GM21786 (cell line): ENCODE data around the gene FGF22.
"Not testable (repeated sequence)": the region's sequence is repeated elsewhere in the genome, so short reads cannot be mapped to it uniquely, and the experiment has no call there.

ENCODE experiments used
- ATAC-seq: cut with Tn5 transposase; IDR thresholded peaks from one replicate; pipeline ENCODE4 v1.9.1; 2021; ENCODE audit not compliant: unreplicated experiment

FGF22 gene

DNA sequence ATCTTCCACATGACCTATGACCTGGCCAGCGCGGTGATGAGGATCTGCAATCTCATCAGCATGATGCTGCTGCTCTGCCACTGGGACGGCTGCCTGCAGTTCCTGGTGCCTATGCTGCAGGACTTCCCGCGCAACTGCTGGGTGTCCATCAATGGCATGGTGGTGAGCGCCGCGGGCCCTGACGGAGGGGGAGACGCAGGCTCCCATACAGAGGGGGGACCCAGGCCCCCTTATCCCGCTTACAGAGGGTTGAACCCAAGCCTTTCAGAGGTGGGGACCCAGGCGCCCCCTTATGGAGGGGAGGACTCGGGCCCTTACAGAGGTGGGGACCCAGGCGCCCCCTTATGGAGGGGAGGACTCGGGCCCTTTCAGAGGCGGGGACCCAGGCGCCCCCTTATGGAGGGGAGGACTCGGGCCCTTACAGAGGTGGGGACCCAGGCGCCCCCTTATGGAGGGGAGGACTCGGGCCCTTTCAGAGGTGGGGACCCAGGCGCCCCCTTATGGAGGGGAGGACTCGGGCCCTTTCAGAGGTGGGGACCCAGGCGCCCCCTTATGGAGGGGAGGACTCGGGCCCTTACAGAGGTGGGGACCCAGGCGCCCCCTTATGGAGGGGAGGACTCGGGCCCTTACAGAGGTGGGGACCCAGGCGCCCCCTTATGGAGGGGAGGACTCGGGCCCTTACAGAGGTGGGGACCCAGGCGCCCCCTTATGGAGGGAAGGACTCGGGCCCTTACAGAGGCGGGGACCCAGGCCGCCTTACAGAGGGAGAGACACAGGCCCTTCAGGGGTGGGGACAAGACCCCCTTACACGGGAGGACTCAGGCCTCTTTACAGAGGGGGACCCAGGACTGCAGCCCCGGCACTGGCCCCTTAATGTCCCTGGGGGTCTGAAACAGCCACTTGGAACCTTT is 34.4 kb upstream of the FGF22 start:
- not testable (repeated sequence) for ATAC-seq

DNA sequence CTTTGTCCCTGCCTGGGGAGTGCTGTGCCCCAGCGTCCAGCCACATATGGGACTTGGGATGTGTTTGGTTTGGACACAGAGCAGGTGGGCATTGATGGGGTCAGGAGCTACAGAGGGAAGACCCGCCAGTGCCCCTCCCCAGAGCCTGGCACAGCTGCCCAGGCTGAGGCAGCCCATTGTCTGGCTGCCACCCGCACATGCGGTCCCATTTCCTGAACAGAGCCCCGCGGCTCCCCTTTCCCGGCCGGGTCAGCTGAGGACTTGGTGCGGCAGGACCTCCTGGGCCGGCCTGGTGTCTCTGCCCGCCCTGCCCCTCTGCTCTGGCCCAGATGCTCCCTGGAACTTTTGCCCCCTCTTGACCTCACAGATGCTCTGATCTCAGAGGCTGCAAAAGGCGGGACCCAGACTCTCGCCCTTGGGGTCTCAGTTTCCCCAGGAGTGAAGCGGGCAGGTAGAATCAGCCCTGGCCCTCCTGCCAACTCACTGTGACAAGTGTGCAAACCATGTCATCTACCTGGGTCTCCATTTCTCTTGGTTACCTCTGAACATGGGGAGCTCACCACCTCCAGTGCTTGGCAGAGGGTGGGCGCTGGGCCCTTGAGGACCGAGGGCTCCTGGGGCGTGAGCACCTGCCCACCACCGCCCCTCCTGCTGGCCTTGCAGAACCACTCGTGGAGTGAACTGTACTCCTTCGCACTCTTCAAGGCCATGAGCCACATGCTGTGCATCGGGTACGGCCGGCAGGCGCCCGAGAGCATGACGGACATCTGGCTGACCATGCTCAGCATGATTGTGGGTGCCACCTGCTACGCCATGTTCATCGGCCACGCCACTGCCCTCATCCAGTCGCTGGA is 32.2 kb upstream of the FGF22 start:
- no peak for ATAC-seq

DNA sequence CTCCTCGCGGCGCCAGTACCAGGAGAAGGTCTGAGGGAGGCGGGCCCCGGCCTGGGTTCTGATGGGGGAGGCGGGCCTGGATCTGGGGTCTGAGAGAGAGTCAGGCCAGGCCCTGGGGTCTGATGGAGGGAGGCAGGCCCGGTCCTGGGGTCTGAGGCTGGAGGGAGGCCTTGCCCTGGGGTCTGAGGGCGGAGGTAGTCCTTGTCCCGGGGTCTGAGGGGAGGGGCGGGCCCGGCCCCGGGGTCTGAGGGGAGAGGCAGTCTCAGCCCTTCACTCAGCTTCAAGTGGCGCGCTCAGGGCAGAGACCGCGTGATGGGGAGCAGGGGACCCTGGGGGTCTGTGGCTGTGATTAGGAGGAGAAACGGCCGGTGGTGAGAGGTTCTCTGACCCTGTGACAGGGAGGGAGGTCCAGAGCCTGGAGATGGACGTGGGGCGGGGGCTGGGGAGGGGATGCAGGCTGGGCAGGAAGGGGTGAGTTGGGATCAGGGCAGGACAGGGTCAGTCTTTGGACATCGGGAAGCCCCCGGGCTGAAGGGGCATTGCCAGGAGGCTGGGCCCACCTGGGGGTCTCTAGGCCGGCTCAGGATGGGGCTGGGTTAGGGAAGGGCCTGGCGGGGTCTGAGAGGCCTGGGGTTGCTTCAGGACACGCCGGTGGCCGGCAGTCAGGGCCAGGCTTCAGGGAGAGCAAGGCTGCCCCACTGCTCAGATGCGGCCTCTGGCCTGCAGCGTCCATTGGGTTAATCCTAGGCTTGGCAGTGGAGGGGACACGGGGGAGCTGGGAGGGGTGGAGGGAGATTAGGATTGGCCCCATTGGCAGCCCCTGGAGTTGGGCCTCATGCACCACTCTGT is 31.3 kb upstream of the FGF22 start:
- ATAC-seq = no peak

DNA sequence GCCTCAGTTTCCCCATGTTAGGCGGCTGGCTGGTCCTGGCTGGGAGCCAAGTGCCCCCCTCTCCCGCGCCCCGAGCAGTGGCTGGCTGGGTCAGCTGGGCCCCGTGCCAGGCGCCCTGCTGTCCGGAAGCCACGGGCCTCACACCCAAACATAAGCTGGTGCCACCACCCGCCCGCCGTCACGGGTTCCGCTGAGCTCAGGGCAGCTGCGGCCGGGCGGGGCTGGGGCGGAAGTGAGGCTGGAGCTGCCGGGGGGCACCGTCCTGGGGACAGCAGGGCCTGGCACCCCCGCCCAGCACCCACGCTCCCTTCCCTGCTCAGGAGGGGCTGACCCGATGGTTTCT is 30.7 kb upstream of the FGF22 start:
- no peak for ATAC-seq

DNA sequence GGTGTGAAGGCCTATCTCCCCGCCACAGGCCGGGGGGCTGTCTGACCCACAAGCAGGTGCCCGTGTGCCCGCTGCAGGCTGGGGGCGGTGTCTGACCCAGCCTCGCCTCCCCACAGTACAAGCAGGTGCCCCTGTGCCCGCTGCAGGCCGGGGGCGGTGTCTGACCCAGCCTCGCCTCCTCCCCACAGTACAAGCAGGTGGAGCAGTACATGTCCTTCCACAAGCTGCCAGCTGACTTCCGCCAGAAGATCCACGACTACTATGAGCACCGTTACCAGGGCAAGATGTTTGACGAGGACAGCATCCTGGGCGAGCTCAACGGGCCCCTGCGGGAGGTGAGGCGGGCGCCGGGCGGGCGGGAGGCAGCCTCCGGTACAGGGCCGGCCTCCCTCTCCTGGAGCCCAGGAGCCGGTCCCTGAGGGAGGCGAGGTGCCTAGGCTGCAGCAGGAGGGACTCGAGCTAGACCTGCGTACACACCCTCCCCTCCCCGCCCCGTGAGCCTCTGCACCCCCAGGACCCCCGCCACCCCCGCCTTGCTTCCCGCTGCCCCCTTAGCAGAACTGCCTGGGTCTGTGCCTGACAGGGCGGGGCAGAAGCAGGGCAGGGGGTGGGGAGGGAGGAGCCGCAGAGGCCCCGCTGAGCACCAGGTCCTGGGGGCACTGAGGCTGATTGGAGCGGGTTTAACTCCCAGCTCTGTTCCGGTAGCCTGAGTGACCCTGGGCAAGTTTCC is 29.4 kb upstream of the FGF22 start:
- no peak for ATAC-seq

DNA sequence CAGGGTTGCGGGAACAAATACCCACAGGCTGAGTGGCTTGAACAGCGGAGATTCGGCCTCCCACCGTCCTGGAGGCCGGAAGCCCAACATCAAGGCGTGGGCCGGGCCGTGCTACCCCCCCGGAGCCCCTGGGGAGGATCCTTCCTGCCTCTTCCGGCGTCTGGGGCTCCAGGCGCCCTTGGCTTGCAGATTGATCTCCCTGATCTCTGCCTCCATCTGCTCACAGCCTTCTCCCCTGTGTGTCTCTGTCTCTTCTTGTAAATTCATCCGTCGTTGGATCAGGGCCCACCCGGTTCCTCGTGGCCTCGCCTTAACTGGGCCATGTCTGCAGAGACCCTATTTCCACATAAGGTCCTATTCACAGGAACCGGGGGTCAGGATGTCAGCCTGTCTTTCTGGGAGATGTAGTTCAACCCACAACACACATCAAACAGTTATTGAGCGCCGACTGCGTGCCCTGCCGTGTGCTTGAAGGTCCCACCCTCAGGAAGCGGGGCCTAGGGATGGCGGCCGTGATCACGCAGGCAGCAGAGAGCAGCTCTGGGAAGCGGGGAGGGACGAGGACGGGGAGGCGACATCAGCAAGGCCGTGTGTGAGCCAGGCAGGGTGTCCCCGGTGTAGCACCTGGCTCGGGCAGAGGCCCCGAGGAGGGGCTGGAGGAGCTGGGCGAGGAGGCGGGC is 28.7 kb upstream of the FGF22 start:
- ATAC-seq = no peak

DNA sequence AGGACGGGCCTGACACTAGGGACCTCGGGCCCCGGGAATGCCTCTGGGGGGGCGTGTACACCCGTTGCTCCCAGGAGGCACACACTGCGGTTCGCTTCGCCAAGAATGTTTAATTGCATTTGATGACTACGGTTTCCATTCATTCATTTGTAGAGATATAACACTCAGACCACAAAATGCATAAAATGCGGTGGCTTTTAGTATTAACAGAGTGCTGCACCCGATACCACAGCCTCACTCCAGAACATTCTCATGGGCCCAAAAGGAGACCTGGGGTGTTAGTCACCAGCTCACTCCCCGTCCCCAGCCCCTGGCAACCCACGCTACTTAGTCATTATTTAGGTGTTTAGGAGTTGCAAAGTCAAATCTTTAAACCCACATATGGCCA is 28.2 kb upstream of the FGF22 start:
- ATAC-seq = no peak

DNA sequence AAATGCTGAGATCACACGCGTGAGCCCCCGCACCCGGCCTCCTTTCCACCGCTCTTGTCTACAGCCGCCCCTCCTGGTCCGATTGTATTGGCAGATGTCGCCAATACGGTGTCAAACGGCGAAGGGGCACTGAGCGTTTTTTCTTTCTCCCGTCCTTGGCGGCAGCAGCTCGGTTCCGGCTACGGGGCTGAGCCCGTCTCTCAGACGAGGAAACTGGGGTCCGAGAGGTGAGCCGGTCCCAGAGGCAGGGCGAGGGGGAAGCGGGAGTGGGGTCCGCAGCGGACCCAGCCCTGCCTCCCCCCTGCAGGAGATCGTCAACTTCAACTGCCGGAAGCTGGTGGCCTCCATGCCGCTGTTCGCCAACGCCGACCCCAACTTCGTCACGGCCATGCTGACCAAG is 26.7 kb upstream of the FGF22 start:
- no peak for ATAC-seq

DNA sequence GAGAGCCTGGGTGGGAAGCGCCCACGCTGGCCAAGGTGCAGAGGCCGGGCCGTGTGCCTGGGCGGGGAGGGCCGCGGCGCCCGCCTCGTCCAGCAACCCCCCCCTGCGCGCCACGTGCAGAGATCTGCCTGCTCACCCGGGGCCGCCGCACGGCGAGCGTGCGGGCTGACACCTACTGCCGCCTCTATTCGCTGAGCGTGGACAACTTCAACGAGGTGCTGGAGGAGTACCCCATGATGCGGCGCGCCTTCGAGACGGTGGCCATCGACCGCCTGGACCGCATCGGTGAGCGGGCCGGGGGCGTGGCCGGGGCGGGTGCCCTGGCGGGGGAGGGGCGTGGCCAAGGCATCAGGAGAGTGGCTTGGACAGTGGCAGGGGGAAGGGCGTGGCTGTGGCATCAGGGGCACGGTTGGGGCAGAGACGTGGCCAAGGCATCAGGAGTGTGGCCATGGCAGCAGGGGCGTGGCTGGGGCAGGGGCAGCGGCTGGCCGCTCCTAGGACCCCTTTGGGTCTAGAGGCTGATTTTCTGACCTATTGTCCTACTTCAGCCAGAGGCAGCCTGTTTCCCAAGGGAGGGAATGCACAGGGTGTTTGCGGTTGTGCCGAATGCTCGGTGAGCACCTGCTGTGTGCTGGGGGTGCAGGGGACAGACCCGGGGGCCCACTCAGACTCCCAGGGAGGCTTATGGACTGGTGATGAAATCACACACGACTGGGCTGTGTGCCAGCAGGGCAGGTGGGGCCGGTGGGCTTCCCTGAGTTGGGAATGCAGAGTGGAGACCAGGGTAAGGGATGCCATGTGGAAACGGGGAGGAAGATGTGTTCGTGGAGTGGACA is 25.7 kb upstream of the FGF22 start:
- ATAC-seq = no peak

DNA sequence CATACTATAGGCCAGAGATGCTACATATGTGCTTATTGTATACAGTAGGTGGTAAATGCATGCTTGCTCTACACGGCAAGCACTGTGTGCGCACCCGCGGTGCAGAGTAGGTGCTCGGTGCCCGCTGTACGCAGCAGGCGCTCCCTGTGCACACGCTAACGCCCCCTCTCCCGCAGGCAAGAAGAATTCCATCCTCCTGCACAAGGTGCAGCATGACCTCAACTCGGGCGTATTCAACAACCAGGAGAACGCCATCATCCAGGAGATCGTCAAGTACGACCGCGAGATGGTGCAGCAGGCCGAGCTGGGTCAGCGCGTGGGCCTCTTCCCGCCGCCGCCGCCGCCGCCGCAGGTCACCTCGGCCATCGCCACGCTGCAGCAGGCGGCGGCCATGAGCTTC is 24.1 kb upstream of the FGF22 start:
- no peak for ATAC-seq

DNA sequence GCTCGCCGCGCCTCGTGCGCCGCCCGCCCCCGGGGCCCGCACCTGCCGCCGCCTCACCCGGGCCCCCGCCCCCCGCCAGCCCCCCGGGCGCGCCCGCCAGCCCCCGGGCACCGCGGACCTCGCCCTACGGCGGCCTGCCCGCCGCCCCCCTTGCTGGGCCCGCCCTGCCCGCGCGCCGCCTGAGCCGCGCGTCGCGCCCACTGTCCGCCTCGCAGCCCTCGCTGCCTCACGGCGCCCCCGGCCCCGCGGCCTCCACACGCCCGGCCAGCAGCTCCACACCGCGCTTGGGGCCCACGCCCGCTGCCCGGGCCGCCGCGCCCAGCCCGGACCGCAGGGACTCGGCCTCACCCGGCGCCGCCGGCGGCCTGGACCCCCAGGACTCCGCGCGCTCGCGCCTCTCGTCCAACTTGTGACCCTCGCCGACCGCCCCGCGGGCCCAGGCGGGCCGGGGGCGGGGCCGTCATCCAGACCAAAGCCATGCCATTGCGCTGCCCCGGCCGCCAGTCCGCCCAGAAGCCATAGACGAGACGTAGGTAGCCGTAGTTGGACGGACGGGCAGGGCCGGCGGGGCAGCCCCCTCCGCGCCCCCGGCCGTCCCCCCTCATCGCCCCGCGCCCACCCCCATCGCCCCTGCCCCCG is 23.5 kb upstream of the FGF22 start:
- no peak for ATAC-seq

DNA sequence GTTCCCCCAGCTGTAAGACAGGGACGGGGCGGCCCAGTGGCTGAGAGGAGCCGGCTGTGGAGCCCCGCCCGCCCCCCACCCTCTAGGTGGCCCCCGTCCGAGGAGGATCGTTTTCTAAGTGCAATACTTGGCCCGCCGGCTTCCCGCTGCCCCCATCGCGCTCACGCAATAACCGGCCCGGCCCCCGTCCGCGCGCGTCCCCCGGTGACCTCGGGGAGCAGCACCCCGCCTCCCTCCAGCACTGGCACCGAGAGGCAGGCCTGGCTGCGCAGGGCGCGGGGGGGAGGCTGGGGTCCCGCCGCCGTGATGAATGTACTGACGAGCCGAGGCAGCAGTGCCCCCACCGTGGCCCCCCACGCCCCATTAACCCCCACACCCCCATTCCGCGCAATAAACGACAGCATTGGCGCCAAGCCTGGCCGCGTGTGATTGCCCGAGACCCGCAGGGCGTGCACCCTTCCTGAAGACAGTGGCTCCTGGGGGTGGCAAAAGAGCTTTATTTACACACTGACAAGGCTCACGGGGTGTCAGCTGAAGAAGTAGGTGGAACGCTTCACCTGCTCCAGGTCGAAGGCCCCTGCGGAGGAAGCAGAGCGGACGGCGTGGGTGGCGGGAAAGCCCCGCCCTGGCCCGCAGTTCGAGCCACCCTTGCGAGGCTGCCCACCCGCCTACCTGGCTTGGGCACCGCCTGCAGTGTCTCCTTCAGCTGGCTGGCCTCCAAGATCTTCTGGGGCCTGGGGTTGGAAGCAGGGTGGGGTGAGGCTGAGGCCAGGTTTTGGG is 22.7 kb upstream of the FGF22 start:
- ATAC-seq = no peak

DNA sequence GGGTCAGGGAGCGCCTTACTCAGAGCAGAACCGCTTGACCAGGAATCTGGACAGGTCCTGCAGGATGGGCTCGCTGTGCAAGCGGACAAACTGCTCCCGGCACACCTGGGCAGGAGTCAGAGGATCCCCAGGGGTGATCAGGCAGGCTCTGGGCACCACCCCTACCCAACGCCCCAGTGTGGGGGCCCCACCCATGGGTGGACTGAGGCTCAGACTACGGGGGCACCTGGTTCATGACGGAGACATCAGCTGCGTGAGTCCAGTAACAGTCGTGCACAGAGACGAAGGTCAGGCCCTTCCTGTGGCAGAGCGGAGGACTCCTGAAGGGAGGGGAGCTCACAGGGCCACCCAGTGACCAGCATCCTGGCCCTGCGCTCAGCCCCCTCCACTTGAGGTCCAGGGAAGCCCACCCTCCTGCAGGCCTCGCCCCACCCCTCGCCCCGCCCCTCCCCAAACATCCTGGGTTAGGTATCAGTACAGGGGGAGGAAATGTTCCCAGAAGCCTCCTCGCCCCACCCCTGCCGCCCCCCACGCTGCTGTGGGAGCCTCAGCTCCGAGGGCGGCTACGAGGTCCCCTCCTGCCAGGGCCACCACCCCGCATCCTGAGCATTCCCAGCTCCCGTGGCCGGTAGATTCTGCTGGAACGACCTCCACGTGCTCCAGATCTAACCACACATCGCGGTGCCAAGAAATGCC is 22.0 kb upstream of the FGF22 start:
- ATAC-seq = no peak

DNA sequence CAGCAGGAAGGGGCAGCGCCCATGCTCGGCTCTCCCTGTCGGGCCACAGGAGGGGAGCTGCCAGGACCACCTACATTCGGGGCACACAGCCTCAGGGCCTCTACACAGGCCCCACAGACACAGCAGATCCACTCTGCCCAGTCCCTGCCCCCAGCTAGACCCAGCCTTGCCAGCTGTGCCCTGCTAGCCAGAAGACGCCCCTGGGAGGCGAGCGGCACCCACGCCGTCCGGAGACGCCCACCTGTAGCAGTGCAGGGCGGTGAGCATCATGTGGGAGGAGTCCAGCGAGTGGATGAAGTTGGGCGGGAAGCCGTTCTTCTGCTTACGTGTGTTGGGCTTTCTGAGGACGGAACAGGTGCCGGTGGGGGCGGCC is 21.4 kb upstream of the FGF22 start:
- ATAC-seq = no peak

DNA sequence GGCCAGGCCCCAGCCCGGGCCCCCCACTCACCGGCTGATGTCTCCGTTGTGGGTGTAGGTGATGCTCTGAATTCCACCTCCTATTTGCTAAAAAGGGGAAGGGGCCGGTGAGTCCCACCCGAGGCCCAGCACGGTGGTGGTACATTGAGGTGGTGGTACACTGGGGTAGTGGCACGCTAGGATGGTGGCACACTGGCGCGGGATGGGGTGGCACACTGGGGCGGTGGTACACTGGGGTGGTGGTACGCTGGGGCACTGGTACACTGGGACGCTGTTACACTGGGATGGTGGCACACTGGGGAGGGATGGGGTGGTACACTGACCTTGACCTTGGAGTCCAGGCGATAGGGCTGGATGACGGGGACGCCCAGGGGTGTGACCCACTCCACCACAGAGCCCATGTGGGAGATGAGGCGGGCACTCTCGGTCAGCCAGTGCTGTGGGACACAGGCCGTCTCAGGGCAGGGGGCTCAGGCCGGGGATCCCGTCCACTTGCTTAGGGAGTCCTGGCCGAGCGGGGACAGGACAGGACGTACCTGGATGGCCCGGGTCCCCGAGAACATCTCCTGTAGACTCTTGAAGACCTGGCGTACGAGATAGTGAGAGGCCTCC is 20.9 kb upstream of the FGF22 start:
- ATAC-seq = no peak

DNA sequence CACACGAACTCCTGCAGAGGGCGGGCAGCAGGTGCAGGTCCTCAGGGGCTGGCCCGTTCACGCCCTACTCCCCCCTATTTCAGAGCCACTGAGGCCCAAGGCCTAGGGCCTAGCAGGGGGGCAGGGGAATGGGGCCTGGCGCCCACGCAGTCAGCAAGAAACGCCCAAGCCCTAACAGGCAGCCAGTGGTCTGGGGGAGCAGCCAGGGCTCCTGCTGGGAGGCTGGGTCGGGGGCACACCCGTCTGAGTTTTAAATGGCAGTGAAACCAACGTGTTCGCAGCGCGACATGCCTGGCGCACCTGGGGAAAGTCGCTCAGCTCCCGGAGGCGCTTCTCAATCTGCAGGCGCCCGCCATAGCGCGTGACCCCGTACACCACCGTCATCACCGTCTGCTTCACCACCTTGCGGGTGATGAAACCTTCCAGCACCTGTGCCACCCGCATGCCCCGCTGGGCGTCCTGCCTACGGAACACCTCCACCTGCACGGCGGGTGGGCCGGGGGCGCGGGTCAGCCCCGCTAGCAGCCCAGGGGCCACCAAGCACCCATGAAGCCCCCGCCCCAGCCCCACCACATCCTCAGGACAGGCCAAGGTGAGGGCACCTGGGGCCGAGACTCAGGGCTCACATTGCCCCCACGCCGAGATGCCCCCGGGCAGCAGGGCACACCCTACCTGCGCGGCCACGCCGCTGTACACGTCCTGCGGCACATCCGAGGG is 20.2 kb upstream of the FGF22 start:
- no peak for ATAC-seq
